HG03039 (cell line): ENCODE results near the gene DDX24.

ENCODE experiments used
- ATAC-seq: cut with Tn5 transposase; IDR thresholded peaks from one replicate; pipeline ENCODE4 v1.9.1; 2021; ENCODE audit warnings: mild to moderate bottlenecking, moderate library complexity; ENCODE audit not compliant: unreplicated experiment

DDX24 gene

GRCh38 chr14:94034886-94035285 is 46.1 kb downstream of the DDX24 start:
- ATAC-seq, result no peak

GRCh38 chr14:94031883-94032279 is 49.1 kb downstream of the DDX24 start:
- ATAC-seq, result no peak

DNA sequence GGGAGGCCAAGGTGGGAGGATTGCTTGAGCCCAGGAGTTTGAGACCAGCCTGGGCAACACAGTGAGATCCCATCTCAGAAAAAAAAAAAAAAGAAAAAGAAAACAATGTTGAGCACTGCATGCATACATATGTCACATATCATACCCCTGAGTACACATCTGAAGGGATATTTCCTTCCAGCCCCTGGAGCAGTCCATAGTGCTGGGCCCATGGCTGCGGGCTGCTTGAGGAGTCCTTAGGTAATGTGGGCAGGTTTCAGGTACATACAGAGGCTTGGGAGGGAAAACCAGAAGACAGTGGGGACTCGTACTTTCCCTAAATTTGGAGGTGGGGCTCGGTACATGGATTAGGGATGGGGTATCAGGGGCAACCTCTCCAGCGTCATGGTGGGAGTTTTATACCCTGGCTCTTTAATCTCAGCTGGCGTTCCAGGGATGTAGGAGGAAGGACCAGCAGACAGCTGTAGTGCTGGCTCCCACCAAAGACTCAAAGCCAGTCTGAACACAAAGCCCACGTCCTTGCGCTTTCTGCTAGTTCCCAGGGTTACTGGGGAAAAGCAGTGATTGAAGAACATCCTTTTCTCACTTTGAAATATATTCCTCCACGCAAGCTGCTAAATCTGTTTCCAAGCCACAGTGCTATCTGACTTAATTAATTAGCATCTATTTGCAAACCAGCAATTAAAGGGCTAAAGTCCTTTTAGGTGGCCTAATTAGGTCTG is 49.7 kb downstream of the DDX24 start:
- ATAC-seq, result no peak

DNA sequence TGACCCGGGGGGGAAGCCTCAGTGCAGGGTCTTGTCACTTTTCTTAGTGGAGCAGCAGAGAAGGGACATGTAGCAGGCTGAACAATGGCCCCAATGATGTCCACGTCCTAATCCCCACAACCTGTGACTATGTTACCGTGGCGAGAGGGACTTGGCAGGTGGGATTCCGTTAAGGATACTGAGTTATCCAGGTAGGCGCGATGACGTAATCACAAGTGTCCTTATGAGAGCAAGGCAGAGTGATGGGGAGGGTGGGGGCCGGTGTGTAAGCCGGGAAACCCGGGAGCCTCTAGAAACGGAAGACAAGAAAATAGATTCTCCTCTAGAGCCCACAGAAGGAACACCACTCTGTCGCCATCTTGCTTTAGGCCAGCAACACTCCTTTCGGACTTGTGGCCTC is 50.4 kb downstream of the DDX24 start:
- no peak for ATAC-seq

DNA sequence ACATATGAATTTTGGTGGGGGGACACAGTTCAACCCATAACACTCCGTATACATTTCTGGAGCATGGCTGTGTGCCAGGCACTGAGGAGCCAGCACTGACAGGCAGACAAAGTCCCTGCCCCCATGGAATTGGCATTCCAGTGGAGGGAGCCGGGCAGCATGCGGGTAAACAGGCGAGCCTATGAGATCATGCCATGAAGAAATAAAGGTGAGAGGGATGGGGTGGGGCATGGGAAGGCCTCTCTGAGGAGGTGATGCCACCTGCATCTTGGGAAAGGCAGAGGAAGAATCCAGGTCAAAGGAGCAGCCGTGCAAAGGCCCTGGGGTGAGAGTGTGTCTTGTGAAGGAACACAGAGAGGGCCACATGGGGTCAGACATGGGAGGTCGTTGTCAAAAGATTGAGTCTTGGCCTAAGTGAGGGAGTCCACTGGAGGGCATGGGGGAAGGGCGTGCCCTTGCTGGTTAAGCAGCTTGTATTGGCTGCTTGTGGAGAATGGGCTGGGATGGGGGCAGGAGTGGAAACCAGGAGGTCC is 51.3 kb downstream of the DDX24 start:
- ATAC-seq, result no peak

- no peak for ATAC-seq
Observed at GRCh38 chr14:94029265-94029664, 51.7 kb downstream of the DDX24 start.

- ATAC-seq, result no peak
Observed at GRCh38 chr14:94028450-94028826, 52.6 kb downstream of the DDX24 start.

GRCh38 chr14:94027566-94028449 is 53.2 kb downstream of the DDX24 start:
- ATAC-seq, result no peak

DNA sequence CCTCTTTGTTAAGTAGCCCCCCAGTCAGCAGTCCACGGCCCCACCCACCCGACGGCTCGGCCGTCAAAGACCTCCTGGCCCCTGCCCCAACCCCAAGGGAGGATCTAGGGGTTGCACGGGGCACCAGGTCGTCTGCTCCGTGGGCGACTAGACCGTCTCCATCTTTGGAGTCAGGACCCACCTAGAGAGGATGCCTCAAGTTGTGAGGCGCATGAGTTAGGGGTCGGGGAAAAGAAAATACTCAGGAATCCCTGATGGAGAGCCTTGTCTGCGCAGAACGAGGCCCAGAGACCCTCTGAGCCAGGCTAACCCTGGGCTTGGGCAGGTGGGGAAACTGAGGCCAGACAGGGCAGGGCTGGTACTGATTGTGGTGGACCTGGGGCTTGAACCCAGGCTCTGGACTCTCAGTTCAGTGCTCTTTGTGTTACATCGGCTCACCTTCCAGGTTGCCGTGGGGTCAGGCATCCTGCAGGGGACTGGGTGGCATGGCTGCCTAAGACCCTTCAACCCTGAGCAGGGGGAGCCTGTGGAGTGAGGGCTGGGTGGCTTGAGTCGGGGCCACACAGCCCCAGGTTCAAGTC is 54.0 kb downstream of the DDX24 start:
- no peak for ATAC-seq

DNA sequence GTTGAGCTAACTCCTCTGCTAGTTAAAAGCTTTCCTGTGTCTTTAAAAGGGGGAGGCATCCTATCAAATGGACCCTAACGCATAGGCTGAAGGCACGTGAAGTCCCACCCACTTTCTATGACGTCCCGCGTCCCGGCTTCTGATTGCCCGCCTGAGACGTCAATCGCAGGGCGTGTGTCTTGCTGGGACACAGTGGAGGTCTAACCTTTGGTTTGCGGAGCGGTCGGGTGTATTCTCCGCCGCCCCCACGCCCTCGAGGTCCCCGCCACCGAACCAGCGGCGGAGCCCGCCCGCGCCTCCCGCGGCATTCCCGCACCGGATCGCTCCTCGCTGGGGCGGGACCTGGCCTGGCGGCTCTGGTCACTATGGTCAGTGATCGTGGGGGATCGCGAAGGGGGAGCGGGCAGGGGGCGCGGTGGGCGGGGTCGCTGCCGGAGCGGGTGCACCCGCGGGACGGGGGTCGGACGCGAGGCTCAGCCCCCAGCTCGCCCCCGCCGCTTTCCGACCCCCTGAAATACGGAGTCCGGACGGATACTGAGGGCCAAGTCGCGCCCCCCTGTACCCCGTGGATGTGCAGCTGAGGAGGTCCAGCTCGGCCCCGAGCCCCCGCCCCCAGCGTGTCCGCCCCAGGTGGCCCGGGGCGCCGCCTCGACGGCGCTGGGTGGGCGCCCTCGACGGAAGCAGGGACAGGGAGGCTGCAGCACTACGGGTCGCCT is 54.7 kb downstream of the DDX24 start, which contains the start of gene OTUB2:
TSS of gene OTUB2 (plus strand) at position 168 of the 716 bp plus-strand sequence. CDS start at position 366, 198 bp downstream.
- ATAC-seq, result peak; percentile 99

DNA sequence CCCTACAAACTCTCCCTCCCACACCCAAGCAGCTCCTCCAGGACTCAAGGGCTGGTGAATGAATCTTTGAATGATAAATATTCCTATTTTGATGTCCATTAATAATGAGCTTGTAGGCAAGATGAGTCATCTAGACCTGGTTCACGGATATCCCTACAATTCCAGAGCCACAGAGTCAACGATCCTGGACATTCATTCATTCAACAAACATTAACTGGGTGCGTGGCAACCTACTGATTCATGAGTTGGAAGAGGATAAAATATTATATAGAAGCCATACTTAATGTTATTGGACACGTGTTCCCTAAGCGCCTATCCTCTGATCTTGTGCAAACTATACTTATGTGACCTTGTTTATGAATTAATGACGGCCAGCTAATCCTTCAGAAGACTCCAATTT is 55.3 kb downstream of the DDX24 start:
- no peak for ATAC-seq

DNA sequence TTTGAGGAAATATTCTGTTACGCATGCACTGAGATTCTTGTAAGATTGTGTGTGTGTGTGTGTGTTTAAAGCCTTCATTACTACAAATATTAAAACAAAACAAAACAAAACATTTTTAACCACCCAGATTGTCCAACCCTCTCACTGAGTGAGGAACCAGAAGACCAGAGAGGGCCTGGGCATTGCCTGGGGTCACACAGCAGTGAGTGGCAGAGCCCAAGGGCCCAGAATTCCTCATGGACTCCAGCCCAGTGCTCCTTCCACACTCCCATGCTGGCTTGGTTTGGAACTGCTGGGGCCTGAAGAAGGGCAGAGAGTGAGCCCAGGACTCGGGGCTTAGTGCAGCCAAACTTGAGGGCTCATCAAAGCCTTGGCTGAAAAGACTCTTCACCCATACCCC is 56.5 kb downstream of the DDX24 start:
- ATAC-seq, result no peak

DNA sequence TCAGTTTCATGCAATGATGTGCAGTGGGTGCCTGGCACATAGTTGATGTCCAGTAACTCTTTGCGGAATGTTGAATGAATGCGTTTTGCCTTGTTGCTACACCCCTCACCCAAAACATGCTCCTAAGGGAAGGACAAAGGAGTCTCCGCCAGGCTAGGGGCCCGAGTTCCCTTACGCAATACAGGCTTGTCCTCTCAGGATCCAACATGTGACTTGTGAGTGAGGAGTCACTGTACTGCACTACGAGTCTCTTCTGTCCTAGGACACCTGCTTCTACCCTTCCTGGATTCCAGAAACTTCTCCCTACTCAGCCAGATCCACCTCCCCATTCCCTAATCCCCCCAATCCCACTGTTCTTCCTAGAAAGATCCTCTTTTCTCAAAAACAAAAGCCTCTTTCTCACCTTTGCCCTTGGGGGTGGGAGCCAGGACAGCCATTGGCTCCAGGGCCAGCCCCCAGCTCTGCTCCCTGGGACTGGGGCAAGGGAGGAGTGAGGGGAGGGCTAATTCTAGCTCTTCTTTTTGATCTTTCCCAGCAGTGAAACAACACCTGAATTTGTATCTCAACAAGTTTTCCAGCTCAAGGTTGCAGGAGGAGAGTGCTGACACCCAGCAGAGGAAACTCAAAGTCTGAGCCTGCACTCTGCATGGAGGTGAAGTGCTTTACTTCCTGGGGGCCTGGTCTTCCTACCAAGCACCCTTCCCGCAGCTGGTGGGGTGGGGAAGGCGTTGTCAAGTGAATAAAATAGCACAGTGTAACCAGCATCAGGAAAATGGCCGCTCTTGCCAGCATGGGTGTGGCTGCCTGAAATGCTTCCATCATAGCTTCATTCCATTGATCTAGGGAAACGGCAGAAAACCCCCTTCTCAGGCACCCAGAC is 58.2 kb downstream of the DDX24 start:
- ATAC-seq, result no peak

DNA sequence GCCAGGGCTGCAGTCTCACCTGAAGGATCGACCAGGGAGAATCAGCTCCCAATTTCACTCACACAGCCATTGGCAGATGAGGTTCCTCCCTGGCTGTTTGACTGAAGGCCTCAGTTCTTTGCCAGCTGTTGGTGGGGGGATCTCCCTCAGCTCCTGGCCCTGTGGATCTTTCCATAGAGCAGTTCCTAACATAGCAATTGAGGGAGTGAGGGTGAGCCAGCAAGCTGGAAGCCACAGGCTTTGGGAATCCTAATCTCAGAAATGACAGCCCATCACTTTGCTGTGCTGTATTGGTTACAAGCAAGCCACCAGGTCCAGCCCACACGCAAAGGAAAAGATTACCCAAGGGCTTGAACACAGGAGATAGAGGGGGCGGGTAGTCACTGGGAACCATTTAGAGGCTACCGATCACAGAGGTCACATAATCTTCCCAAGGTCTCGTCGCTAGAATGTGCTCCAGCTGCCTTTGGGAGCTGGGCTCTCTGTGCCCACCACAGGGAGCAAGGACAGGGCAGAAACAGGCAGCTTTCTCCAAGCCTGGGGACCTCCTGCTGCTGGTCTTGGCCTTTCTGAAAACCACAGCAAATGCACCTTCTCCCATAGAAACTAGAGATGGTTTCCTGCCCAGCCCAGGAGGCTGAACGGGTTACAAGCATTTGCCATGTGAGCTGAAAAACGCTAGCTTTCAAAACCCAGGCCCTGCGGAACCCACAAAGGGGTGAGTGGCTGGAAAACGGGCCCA is 59.4 kb downstream of the DDX24 start:
- no peak for ATAC-seq

- no peak for ATAC-seq
Observed at GRCh38 chr14:94021001-94021400, 60.0 kb downstream of the DDX24 start.

GRCh38 chr14:94020267-94020666 is 60.7 kb downstream of the DDX24 start:
- no peak for ATAC-seq

- ATAC-seq, result no peak
Observed at GRCh38 chr14:94019329-94019728, 61.7 kb downstream of the DDX24 start.

- no peak for ATAC-seq
Observed at GRCh38 chr14:94018308-94018707, 62.7 kb downstream of the DDX24 start.

GRCh38 chr14:94016446-94016976 is 64.5 kb downstream of the DDX24 start:
- ATAC-seq, result no peak
